ENCODE data around the gene ANKDD1B. TPM values are rescaled to one million over a fixed set of nuclear protein-coding genes. Genes with fewer than 3 reads are reported as not detected.
"Not testable (repeated sequence)": the region's sequence is repeated elsewhere in the genome, so short reads cannot be mapped to it uniquely, and the experiment has no call there.

The ANKDD1B gene
- total RNA-seq, 1 donor from 2014 or later = 3.6 TPM

DNA sequence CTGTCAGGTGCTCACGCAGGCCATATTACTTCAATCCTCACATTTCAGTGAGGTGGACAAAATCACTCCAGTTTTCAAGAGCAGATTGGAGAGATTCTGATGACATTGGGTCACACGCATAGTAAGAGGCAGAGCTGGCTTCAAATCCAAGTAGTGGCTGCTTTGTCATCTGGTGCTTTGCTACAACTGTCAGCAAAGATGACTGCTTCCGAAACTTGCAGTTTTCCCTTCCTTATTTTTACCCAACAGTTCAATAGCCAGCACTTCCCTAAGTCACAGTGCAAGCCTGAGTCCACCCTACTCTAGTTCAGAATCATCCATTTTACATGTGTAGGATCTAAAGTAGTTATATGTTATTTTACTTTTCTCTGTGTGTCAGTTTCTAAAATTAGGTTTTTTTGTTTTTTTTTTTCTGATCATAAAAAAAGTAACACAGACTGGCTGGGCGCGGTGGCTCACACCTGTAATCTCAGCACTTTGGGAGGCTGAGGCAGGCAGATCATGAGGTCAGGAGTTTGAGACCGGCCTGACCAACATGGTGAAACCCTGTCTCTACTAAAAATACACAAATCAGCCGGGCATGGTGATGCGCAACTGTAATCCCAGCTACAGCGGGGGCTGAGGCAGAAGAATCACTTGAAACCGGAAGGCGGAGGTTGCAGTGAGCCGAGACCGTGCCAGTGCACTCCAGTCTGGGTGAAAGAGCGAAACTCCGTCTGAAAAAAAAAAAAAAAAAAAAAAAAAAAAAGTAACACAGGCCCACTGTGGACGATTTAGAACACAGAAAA lies 49.6 kb downstream of the ANKDD1B start:
- DNase-seq (ENCODE audit: low spot score) = no peak

DNA sequence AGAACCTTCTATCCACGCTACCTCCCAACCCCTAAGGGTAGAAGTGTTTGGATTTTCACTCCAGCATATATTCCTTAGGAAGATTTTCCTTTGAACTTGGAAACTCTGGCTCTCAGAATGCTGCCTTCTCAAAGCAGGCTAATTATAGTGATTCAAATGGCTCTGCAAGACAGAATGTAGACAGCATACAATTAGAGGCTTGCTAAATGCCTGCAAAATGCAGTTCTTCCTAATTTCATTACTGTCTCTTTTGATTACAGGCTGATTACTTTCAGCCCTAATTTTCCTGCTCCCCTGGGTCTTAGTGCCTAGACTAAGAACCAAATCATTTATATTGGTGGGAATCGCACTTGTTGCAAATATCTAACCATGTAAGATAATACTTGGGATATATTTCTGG lies 50.8 kb downstream of the ANKDD1B start:
- no peak for DNase-seq (ENCODE audit: low spot score)

DNA sequence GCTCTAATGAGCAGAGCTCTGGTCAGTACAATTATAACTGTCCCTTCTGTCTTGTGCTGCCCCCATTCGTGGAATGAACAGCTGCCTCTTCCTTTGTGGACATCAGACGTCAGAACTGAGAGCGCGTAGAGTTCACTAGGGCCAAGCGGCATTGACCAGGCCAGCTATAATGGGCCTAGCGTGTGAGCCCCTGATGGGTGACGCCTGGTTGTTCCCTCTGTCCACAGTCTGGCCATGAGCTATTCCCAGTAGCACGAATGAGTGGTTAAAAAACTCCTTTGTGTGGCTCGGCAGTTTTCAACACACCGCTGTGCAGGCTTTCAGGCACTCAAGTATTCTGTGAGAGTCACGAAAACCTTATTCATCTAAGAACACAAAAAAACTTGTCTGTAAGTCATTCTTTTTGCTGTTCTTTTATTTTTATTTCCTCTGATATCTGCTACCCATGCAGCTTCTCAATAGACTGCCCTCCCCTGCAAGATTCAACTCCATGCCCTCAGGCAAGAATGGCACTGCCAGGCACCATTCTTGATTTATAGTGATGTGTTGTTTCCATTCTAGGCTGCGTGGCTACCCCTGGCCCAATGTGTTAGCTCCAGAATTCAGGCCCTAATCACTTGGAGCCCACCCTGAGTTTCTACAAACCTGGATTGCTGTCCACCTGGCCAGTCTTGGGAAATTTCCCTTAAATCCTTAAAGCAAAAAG lies 52.5 kb downstream of the ANKDD1B start:
- no peak for DNase-seq (ENCODE audit: low spot score)

DNA sequence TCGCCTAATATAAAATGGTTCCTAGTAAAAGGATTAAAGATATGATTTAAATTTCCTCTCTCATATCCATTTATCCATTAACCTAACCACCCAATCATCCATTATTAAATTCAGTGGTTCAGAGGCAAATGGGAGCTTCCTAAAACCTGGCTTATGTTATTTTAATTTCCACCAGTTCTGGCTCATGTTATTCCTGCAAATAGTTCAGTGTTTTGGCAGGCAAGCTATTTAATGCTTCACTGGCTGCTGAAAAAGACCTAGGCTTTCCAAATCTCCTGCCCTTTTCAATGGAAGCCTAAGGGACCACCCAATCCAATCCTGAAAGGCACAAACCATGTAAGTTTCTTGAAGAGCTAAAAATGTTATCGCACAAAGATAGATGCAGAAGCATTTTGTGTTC lies 53.7 kb downstream of the ANKDD1B start:
- DNase-seq (ENCODE audit: low spot score) = no peak

DNA sequence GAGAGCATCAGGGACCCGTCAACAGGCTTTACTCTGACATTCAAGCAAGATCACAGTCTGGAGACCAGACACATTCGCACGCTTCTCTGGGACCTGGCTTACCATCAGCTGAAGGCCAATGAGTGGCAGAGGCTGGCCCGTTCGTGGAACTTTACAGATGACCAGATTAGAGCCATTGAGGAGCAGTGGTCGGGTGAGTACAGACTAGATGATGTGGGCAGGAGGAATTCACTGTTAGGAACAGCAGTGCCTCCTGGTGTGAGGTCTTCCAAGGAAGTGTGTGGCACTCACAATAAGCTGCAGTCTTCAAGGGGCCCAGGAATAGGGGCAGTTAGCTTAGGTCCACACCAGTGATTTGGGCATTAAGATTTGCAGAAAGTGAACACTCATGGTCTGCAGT lies 55.5 kb downstream of the ANKDD1B start:
- no peak for DNase-seq (ENCODE audit: low spot score)

DNA sequence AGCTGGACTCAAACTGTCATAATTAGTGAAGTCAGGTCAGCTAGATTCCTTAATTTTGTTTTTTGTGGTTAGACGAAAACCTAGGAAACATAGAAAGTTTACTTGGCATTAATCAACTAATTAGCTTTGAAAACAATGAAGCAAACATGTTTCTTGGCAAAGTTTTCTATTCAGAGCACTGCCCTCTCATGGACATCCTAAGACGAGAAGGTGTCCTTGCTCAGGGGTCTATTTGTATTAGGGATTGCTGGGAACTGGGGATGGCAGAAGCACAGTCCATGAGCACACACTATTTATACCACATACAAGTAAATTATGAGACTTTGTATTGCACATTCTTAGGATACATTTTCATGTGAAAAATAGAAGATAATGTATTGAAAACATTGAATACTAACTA lies 56.3 kb downstream of the ANKDD1B start:
- DNase-seq (ENCODE audit: low spot score) = no peak

DNA sequence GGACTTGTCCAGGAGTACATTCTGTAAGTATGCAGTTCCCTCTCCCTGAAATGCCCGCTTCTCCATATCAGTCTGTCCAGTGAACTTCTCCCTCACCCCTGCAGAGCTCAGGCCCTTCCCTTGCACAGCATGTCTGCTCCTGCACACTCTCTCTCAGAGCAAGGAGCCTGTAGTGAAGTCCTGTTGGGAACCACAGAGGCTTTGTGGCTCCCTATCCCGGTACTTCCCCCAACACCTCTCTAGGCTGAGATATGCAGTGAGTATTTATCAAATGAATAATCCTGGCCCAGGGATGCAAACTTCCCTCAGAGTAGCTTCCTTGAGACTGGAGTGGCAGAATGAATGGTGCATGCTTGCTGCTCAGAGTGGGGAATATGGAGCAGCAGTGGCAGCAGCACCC lies 57.2 kb downstream of the ANKDD1B start:
- DNase-seq (ENCODE audit: low spot score) = no peak

DNA sequence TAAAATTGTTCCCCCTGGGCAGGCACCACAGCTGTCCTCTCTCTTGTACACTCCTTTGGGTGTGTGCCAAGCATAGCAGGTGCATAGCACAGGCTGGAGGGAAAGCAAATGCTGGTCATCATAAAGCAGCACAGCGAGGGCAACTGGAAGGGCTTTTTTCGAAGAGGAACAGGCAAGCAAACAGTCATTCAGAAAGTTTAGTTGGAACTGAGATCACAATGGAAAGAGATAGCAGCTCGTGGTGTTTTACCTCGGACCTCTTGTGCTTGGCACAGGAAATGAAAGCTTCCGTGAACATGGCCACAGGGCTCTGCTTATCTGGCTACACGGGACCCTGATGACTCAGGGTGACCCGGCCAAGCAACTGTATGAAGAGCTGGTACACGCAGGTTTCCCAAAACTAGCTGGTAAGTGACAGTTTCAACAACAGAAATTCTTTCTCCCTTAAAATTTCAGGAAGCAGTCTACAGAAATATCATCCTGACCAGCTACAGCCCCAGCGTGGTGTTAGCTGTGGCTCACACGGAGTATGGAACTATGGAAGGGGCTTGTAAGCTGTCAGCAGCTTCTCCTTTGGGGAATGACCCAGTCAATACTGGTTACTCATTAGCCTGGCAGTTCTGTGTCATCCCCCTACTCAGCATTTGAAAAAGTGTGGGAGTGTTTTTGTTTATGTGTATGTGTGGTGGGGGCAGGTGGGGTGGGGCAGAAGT lies 57.9 kb downstream of the ANKDD1B start:
- no peak for DNase-seq (ENCODE audit: low spot score)

DNA sequence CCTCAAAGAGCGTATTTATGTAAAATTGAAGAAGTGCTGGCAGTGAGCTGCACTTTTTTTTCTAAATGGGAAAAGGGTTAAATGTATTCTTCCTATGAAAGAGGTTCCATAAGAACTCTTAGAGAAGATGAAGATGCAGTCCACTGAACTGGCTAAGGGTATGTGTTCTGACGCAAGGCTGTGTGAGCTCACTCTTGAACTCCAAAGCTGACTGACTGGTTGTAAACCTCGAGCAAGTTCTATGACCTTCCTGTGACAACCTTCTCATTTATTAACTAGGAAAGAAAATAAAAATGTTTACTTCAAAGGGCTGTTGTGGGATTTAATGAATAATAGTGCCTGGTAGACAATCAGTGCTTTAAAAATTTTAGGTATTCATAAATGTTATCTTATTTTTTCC lies 59.3 kb downstream of the ANKDD1B start:
- DNase-seq (ENCODE audit: low spot score) = no peak

DNA sequence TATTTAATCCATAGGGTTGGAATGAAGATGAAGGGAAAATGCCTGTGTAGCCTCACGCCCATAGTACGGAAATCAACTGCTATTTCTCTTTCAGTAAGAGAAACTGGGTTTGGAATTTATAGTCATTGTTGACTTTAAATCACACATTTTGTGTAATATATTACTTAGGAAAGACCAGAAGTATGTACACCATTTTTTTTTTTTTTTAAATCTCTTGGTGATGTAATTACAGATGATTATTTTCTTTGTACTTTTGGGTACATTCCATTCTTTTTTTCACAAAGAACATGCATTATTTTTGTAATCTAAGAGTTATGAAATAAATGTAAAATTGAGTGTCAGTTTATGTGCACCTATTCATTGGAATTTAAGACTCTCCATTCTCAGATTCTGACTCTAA lies 60.3 kb downstream of the ANKDD1B start:
- no peak for DNase-seq (ENCODE audit: low spot score)

DNA sequence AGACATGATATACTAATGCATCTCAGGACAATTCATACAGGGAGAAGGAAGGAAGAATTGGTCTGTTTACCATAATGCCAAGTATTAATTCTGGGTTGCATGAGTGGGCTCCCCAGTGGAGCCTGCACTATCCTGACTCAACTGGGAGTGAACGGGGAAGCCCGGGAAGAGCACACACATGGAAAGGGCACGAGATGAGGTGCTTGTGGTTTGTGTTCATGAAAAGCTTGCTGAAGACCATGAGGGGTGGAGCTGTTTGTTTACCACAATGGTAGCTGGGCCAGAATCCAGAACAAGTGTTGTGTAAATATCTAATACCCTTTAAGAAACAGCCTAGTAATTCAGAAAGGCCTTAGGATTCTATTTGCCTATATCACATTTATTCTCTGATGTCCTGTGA lies 61.4 kb downstream of the ANKDD1B start:
- no peak for DNase-seq (ENCODE audit: low spot score)

DNA sequence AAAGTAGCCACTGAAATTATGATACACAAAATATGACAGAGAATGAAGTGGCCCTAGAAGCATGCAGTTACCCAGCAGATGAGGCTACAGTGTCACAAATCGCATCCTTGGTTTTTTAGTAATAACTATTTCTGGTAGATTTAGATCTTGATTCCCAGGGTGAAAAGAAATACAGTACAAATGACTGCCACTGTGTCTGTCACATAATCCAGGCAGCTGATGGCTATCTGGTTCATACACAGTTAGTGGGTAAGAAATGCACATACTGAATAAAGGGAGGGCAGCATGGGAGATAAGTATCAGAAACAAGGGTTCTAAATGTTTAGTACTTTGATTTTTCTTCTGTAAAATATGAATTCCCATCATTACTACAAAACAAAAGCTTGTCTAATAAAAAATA lies 64.5 kb downstream of the ANKDD1B start:
- DNase-seq (ENCODE audit: low spot score) = no peak

DNA sequence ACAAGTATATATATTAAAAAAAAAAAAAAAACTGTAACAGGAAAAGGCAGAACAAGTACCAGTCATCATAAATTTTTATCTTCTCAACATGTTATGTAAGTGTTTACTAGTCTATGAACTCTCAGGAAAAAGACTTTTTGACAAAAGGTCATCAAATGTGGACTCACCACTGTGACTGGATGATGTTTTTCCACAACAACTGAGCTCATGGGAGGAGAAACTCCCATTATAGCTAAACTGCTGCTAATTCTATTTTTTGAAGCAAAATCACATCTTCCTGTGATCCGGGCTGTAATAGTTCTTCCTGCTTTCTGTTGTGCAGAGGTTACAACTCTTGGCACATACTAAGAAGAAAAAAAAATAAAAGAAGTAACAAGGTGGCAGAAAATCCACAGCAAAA lies 66.4 kb downstream of the ANKDD1B start:
- DNase-seq (ENCODE audit: low spot score) = no peak

DNA sequence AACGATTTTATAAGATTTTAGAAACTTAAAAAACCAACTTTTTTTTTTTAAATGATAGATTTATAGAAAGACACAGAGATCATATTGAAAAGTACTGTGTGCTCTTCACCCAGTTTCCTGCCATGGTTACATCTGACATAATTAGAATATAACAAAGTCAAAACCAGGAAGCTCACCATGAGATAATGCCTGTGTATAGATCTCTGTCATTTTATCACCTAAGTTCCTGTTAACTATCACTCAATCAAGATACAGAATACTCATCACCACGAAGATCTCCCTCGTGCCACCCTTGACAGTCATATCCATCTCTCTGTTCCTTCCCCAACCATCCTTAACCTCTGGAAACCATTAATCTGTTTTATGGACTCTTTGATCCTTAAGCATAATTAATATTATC lies 66.9 kb downstream of the ANKDD1B start:
- DNase-seq (ENCODE audit: low spot score) = no peak

DNA sequence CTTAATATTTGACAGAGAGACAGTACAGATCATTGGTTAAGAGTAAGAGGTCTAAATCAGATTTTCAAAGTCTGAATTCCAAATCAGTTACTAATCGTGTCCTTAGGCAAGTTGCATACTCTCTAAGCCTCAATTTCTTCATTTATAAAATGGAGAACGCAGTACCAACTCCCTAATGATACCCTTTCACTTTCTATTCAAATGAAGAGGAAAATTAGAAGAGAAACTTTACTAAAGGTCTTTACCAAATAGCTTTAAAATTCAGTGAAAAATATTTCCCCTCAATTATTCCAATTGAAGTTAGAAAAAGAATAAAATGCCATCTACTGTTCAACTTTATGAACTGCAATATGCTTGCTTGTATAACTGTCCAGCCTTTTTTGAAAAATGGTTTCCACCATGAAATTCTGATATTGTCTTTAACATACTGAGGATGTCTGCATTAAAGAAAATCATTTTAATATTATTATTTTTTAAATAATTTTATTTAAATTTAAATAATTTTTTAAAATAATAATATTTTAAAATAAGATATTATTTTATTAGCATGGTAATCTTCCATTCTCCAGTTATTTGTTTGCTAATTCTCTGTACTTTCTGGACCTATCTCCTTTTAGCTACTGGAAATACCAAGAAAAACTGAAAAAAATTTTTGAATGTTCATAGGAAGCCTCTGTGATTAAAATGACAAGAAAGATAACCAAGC lies 70.0 kb downstream of the ANKDD1B start:
- no peak for DNase-seq (ENCODE audit: low spot score)

DNA sequence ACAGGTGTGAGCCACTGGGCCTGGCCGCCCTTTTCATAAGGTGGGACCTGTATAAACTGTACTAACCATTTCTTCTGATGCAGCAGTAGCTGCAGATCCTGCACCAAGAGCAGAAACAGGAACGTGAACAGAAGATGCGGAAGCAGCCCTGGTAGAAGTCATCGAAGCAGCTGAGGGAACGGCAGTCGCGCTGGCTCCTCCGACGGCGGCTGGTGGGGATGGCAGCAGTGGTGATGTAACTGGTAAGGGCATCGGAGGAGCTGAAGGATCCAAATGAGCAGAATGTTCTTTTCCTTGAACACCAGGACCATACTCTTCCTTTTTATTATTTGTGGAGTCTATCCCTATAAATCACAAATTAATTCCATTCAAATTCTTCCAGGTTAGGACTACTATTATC lies 73.9 kb downstream of the ANKDD1B start:
- DNase-seq (ENCODE audit: low spot score) = no peak

DNA sequence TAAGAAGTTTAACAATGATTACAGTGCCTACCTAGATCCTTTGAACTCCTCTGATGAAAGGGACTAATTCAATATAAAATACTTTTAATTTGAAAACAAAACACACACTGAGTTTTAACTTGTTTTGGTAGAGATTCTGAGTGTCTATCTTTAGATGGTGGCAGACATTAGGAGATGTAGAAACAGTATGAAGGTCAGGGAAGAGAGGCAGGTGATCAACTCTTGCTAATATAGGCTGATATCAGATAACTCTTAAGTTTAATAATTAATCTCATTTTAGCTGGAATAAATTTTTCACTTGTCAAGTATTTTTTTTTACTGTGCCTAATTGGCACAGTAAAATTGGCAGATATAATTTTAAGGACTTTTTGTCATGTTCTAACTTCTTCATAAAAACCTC lies 75.2 kb downstream of the ANKDD1B start:
- DNase-seq (ENCODE audit: low spot score) = no peak

DNA sequence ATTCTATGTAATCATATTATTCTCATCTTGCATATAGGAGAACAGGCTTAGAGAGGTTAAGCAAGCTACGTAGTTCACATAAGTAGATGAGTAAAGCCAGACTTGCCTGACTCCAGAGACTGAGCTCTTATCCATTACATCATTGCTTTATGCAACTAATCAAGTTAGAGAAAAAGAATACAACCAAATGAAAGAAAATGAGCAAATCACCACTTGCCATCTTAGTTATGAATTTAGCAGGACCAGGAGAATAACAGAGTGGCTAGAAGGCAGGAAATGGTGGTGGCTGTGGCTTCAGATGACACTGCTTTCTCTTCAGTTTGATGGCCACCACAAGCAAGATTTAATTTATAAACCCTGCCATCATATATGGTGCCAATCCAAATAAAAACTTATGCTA lies 79.4 kb downstream of the ANKDD1B start:
- no peak for DNase-seq (ENCODE audit: low spot score)

DNA sequence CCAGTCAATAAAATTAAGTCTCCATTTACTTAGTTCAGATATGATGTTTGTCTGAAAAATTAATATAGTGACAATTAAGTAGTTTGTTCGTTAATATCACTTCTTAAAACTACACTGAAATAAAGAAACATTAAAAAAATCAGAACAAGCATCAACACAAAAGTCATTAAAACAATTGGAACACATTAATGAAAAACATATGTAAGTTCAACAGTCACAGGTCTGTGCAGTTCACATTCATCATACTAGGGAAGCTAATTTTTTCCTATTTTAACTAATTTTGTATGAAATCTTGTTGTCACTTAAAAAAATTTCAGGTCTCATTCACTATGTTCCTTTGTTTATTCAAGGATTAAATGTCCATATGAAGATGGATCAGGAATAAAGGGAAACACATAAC lies 83.5 kb downstream of the ANKDD1B start:
- DNase-seq (ENCODE audit: low spot score) = no peak

DNA sequence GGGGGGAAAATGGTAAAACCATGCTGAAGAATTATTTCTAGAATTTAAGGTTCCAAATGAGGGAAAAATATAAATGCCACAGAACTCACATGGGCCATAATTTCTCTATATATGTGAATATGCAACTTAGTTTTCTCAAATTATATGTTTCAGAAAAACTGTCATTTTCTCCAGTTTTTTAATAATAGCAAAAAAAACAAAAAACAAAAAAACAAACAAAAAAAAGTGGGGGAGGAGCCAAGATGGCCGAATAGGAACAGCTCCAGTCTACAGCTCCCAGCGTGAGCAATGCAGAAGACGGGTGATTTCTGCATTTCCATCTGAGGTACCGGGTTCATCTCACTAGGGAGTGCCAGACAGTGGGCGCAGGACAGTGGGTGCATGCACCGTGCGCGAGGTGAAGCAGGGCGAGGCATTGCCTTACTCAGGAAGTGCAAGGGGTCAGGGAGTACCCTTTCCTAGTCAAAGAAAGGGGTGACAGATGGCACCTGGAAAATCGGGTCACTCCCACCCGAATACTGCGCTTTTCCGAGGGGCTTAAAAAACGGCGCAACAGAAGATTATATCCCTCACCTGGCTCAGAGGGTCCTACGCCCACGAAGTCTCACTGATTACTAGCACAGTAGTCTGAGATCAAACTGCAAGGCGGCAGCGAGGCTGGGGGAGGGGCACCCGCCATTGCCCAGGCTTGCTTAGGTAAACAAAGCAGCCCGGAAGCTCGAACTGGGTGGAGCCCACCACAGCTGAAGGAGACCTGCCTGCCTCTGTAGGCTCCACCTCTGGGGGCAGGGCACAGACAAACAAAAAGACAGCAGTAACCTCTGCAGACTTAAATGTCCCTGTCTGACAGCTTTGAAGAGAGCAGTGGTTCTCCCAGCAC lies 84.5 kb downstream of the ANKDD1B start:
- DNase-seq (ENCODE audit: low spot score) = not testable (repeated sequence)

DNA sequence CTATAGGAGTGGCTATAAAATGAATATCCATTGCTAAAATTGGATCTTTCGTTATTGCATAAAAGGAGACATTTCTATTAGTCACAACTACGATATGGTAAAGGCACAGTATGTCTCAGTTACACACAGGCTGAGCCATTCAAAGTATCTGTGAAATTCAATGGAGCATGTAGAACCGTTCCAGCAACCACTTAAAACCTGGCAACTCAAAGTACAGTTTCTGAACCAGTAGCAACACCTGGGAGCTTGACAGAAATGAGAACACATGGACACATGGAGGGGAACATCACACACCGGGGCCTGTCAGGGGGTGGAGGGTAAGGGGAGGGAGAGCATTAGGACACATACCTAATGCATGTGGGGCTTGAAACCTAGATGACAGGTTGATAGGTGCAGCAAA lies 90.6 kb downstream of the ANKDD1B start:
- DNase-seq (ENCODE audit: low spot score) = no peak
